ENCODE measurements around the gene ARHGAP9. TPM values are rescaled to one million over a fixed set of nuclear protein-coding genes. Genes with fewer than 3 reads are reported as not detected.

Gene ARHGAP9
- total RNA-seq, 1 experiment from 2014 or later, result not detected

DNA sequence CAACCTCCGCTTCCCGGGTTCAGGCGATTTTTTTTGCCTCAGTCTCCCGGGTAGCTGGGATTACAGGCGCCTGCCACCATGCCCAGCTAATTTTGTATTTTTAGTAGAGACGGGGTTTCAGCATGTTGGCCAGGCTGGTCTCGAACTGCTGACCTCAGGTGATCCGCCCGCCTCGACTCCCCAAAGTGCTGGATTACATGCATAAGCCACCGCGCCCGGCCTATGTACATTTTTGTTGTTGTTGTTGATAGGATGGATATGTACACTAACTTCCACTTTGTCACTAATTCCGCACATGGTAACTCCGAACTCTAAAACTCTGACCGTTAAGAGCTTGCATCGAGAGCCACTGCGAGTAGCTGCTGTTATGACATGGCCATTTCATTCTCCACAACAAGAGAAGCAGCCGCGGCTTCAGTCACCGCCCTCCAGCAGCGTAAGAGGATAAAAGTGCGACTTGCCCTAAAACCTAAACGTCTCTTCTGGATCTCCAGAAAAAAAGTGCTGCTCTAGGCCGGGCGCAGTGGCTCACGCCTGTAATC is 7.5 kb upstream of the ARHGAP9 start:
- H3F3A ChIP-seq (ENCODE audit: insufficient read depth, low read depth), result peaks cover 34% of the 10 kb centered on the region; the same call in 1 of the 2 replicates
- TF ChIP-seq, protein P1, sequence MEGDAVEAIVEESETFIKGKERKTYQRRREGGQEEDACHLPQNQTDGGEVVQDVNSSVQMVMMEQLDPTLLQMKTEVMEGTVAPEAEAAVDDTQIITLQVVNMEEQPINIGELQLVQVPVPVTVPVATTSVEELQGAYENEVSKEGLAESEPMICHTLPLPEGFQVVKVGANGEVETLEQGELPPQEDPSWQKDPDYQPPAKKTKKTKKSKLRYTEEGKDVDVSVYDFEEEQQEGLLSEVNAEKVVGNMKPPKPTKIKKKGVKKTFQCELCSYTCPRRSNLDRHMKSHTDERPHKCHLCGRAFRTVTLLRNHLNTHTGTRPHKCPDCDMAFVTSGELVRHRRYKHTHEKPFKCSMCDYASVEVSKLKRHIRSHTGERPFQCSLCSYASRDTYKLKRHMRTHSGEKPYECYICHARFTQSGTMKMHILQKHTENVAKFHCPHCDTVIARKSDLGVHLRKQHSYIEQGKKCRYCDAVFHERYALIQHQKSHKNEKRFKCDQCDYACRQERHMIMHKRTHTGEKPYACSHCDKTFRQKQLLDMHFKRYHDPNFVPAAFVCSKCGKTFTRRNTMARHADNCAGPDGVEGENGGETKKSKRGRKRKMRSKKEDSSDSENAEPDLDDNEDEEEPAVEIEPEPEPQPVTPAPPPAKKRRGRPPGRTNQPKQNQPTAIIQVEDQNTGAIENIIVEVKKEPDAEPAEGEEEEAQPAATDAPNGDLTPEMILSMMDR (conservative IDR thresholded peaks at IDR 0.05), result no peak
- no peak for TF ChIP-seq EZH2 (IDR thresholded peaks at IDR 0.05; ENCODE audit: low read depth)
- no peaks in the 10 kb centered on the region for H3K27me3 ChIP-seq (ENCODE audit: insufficient read depth, low read depth)
- H4K20me1 ChIP-seq (ENCODE audit: insufficient read depth), result peaks cover 27% of the 10 kb centered on the region
- CTCF ChIA-PET, result interaction anchor here (0.6 kb wide), 1 partner anchor 828 kb away, joined by 3 read pairs; no protein-coding TSS in a partner anchor
- peak overlapping the region; percentile 49; the same call in 1 of the 2 replicates for H3K4me2 ChIP-seq
- H3K36me3 ChIP-seq (ENCODE audit: low read depth), result peaks cover 34% of the 10 kb centered on the region
- no peaks in the 10 kb centered on the region for H3K9me2 ChIP-seq (ENCODE audit: insufficient read depth)
- no peak for DNase-seq
- intact Hi-C loops (cut with micrococcal nuclease; ENCODE audit: unreplicated experiment), result no loop called here
- H3K79me2 ChIP-seq (ENCODE audit: low read depth), result peaks cover 37% of the 10 kb centered on the region
- no peak overlapping the region for H2AFZ ChIP-seq
- H3K4me3 ChIP-seq, result peak overlapping the region; percentile 97; the same call in 1 of the 2 replicates
- POLR2A ChIA-PET (ENCODE audit: unreplicated experiment), result no interaction called here
- no peak overlapping the region for H3K27ac ChIP-seq
- no peaks in the 10 kb centered on the region for H3K9me3 ChIP-seq (ENCODE audit: insufficient read depth, low read depth)
- BruUV-seq (replicated peaks), result no TSS peak
- H3K4me1 ChIP-seq (replicated peaks; ENCODE audit: insufficient read depth), result no peaks in the 10 kb centered on the region; the same call in 1 of the 2 replicates

- Histone ChIP-seq H3K79me2 (ENCODE audit: low read depth) (peaks cover 27% of the 10 kb centered on the region), H3K4me1 (replicated peaks; ENCODE audit: insufficient read depth) (no peaks in the 10 kb centered on the region; the same call in 1 of the 2 replicates), H3K27me3 (ENCODE audit: insufficient read depth, low read depth) (peaks cover 12% of the 10 kb centered on the region; the same call in 1 of the 2 replicates), H4K20me1 (ENCODE audit: insufficient read depth) (peaks cover 19% of the 10 kb centered on the region), H3K27ac (no peak overlapping the region), H3F3A (ENCODE audit: insufficient read depth, low read depth) (peaks cover 22% of the 10 kb centered on the region; the same call in 1 of the 2 replicates), H2AFZ (no peak overlapping the region), H3K9me3 (ENCODE audit: insufficient read depth, low read depth) (no peaks in the 10 kb centered on the region), H3K4me3 (no peak overlapping the region), H3K4me2 (no peak overlapping the region), H3K36me3 (ENCODE audit: low read depth) (peaks cover 22% of the 10 kb centered on the region), H3K9me2 (ENCODE audit: insufficient read depth) (no peaks in the 10 kb centered on the region)
- ChIA-PET POLR2A (ENCODE audit: unreplicated experiment) (interaction anchor here (0.6 kb wide), 2 partner anchors 26 to 62 kb away, joined by 4 read pairs; partner anchors contain the start of gene GLI1), CTCF (no interaction called here)
- no peak for TF ChIP-seq EZH2 (IDR thresholded peaks at IDR 0.05; ENCODE audit: low read depth)
- TF ChIP-seq, protein P1 (conservative IDR thresholded peaks at IDR 0.05), result no peak
- no TSS peak for BruUV-seq (replicated peaks)
- no peak for DNase-seq
- intact Hi-C loops (cut with micrococcal nuclease; ENCODE audit: unreplicated experiment), result no loop called here
Observed at GRCh38 chr12:57485695-57486094, 6.0 kb upstream of the ARHGAP9 start.

GRCh38 chr12:57483466-57483865 is 3.8 kb upstream of the ARHGAP9 start:
- peaks cover 6% of the 10 kb centered on the region; the same call in 1 of the 2 replicates for H3F3A ChIP-seq (ENCODE audit: insufficient read depth, low read depth)
- no TSS peak for BruUV-seq (replicated peaks)
- CTCF ChIA-PET, result interaction anchor here (0.6 kb wide), 1 partner anchor 204 kb away, joined by 19 read pairs; no protein-coding TSS in a partner anchor
- no peak overlapping the region for H3K4me2 ChIP-seq
- TF ChIP-seq, protein P1 (conservative IDR thresholded peaks at IDR 0.05), result no peak
- TF ChIP-seq EZH2 (IDR thresholded peaks at IDR 0.05; ENCODE audit: low read depth), result no peak
- intact Hi-C loops (cut with micrococcal nuclease; ENCODE audit: unreplicated experiment), result no loop called here
- no peaks in the 10 kb centered on the region for H3K9me3 ChIP-seq (ENCODE audit: insufficient read depth, low read depth)
- peak in 1 of 2 experiments; percentile 46 for DNase-seq
- peaks cover 6% of the 10 kb centered on the region for H3K79me2 ChIP-seq (ENCODE audit: low read depth)
- H3K27me3 ChIP-seq (ENCODE audit: insufficient read depth, low read depth), result peaks cover 21% of the 10 kb centered on the region; the same call in 1 of the 2 replicates
- peaks cover 1% of the 10 kb centered on the region; the same call in 1 of the 2 replicates for H4K20me1 ChIP-seq (ENCODE audit: insufficient read depth)
- no peaks in the 10 kb centered on the region for H3K9me2 ChIP-seq (ENCODE audit: insufficient read depth)
- POLR2A ChIA-PET (ENCODE audit: unreplicated experiment), result no interaction called here
- no peak overlapping the region for H3K4me3 ChIP-seq
- no peak overlapping the region for H2AFZ ChIP-seq
- H3K36me3 ChIP-seq (ENCODE audit: low read depth), result peaks cover 2% of the 10 kb centered on the region; the same call in 1 of the 2 replicates
- H3K4me1 ChIP-seq (replicated peaks; ENCODE audit: insufficient read depth), result no peaks in the 10 kb centered on the region
- no peak overlapping the region for H3K27ac ChIP-seq
